ENCODE results near the gene ID4. TPM values are rescaled to one million over a fixed set of nuclear protein-coding genes. Genes with fewer than 3 reads are reported as not detected.

ID4 gene
- total and polyA plus RNA-seq, 2 of the 8 experiments (the other 6 are each of a cell fraction or from before 2014, with no cell fraction given), result 2.0 to 8.3 TPM

- no peak for TF ChIP-seq RAD21 (IDR thresholded peaks at IDR 0.05 in 1 of 2, conservative IDR thresholded peaks at IDR 0.05 in 1 of 2; ENCODE audit: low read depth in 2 of 2, low read length in 2 of 2)
- no peak for TF ChIP-seq CTCF (IDR thresholded peaks at IDR 0.05; ENCODE audit: control extremely low read depth in 1 of 3, insufficient read depth in 1 of 3, low read depth in 1 of 3, low read length in 3 of 3)
- TF ChIP-seq TBP (IDR thresholded peaks at IDR 0.05; ENCODE audit: low read depth, low read length), result no peak
- TF ChIP-seq GTF2F1 (IDR thresholded peaks at IDR 0.05; ENCODE audit: borderline replicate concordance, low read depth, low read length), result no peak
- no peak for TF ChIP-seq SUZ12 (IDR thresholded peaks at IDR 0.05; ENCODE audit: low read length)
These were observed 18.4 kb downstream of the ID4 start (continued) for GRCh38 chr6:19855536-19855935.

Data from H1 (cell line).